Neuronal stem cell (in vitro differentiated cells): ENCODE measurements around the gene REP15.

ENCODE experiments used
- DNase-seq: peaks from one replicate; pipeline ENCODE4 v3.0.0-alpha.2; 2013; ENCODE audit warnings: low spot score
- H2AFZ ChIP-seq: one replicate; pipeline ENCODE4 v1.6.1; 2013; ENCODE audit warnings: mild to moderate bottlenecking, low read length, inconsistent platforms
- H2AK5ac ChIP-seq: 2 replicates; pipeline ENCODE4 v1.6.1; 2013; ENCODE audit warnings: low read depth, mild to moderate bottlenecking, inconsistent platforms, low read length, moderate library complexity, mixed read lengths
- H2BK120ac ChIP-seq: 2 replicates; pipeline ENCODE4 v1.6.1; 2013; ENCODE audit warnings: low read depth, mild to moderate bottlenecking, inconsistent platforms, low read length, moderate library complexity, mixed read lengths
- H2BK12ac ChIP-seq: one replicate; pipeline ENCODE4 v1.6.1; 2013; ENCODE audit warnings: low read length, inconsistent platforms
- H2BK15ac ChIP-seq: 2 replicates; pipeline ENCODE4 v1.6.1; 2013; ENCODE audit warnings: mild to moderate bottlenecking, low read length, inconsistent platforms, mixed read lengths
- H2BK5ac ChIP-seq: one replicate; pipeline ENCODE4 v1.6.1; 2013; ENCODE audit warnings: inconsistent platforms, mild to moderate bottlenecking, low read length, moderate library complexity
- H3K14ac ChIP-seq: one replicate; pipeline ENCODE4 v1.6.1; 2013; ENCODE audit warnings: low read length, inconsistent platforms
- H3K18ac ChIP-seq: 2 replicates; pipeline ENCODE4 v1.6.1; 2013; ENCODE audit warnings: low read length, inconsistent platforms
- H3K23ac ChIP-seq: 2 replicates; pipeline ENCODE4 v1.6.1; 2013; ENCODE audit warnings: low read depth, mild to moderate bottlenecking, mixed read lengths, low read length, inconsistent platforms; ENCODE audit not compliant: poor library complexity
- H3K27ac ChIP-seq: replicated peaks from 3 replicates; pipeline ENCODE4 v1.5.1; 2013; ENCODE audit warnings: low read length, inconsistent platforms
- H3K27me3 ChIP-seq, 3 experiments: 2 replicates each; pipeline ENCODE4 v1.6.1; 2013; ENCODE audit warnings: low read length in 3 of 3, mild to moderate bottlenecking in 2 of 3, inconsistent platforms in 1 of 3, low read depth in 1 of 3, mixed read lengths in 1 of 3, moderate library complexity in 1 of 3; ENCODE audit not compliant: control insufficient read depth in 3 of 3, insufficient read depth in 3 of 3
- H3K36me3 ChIP-seq, 2 donors: replicated peaks in 1 of 2; 2 replicates each; pipeline ENCODE4 v1.6.1; 2013; ENCODE audit warnings: low read length in 2 of 2; ENCODE audit not compliant: control insufficient read depth in 2 of 2, insufficient read depth in 2 of 2
- H3K4ac ChIP-seq: 2 replicates; pipeline ENCODE4 v1.6.1; 2013; ENCODE audit warnings: inconsistent platforms, mild to moderate bottlenecking, low read length, moderate library complexity
- H3K4me1 ChIP-seq, 2 donors: 1 replicate in 1 of 2; 2 replicates in 1 of 2; pipeline ENCODE4 v1.6.1; 2013; ENCODE audit warnings: low read length in 2 of 2, low read depth in 1 of 2; ENCODE audit not compliant: control insufficient read depth in 2 of 2, insufficient read depth in 1 of 2
- H3K4me2 ChIP-seq: one replicate; pipeline ENCODE4 v1.6.1; 2013; ENCODE audit warnings: mild to moderate bottlenecking, low read length, inconsistent platforms; ENCODE audit not compliant: insufficient read depth, poor library complexity, severe bottlenecking
- H3K4me3 ChIP-seq, 2 donors: 2 replicates each; pipeline ENCODE4 v1.5.1; 2013; ENCODE audit warnings: low read length in 2 of 2, mild to moderate bottlenecking in 2 of 2, inconsistent platforms in 1 of 2, moderate library complexity in 1 of 2
- H3K79me1 ChIP-seq: one replicate; pipeline ENCODE4 v1.6.1; 2013; ENCODE audit warnings: low read depth, mild to moderate bottlenecking, inconsistent platforms, low read length, moderate library complexity
- H3K9ac ChIP-seq: one replicate; pipeline ENCODE4 v1.6.1; 2013; ENCODE audit warnings: mild to moderate bottlenecking, low read depth, low read length, inconsistent platforms; ENCODE audit not compliant: poor library complexity
- H3K9me3 ChIP-seq, 2 donors: replicated peaks in 1 of 2; 2 replicates each; pipeline versions ENCODE3 to v1.6.1; 2013; ENCODE audit warnings: low read length in 2 of 2, mild to moderate bottlenecking in 2 of 2, inconsistent platforms in 1 of 2, low read depth in 1 of 2, mixed read lengths in 1 of 2, moderate library complexity in 1 of 2; ENCODE audit not compliant: control insufficient read depth in 2 of 2, insufficient read depth in 1 of 2
- H4K8ac ChIP-seq: one replicate; pipeline ENCODE4 v1.6.1; 2013; ENCODE audit warnings: low read depth, mild to moderate bottlenecking, inconsistent platforms, low read length, moderate library complexity
- H4K91ac ChIP-seq: one replicate; pipeline ENCODE4 v1.6.1; 2013; ENCODE audit warnings: low read length, low read depth, mild to moderate bottlenecking, inconsistent platforms; ENCODE audit not compliant: poor library complexity
- WGBS, 2 donors: extraction: QIAGEN DNeasy Blood & Tissue Kit; methylation state at CpG; one replicate each; pipeline ENCODE4 v1.1.7; 2013; ENCODE audit warnings: missing lambda C conversion rate in 2 of 2, mixed read lengths in 1 of 2; ENCODE audit not compliant: insufficient read length in 2 of 2, insufficient replicate concordance in 1 of 2; ENCODE audit errors: extremely low coverage in 2 of 2; 5-methylcytosine and 5-hydroxymethylcytosine counted together

REP15 gene

GRCh38 chr12:27685274-27685673 is 11.0 kb upstream of the REP15 start:
- H2BK12ac ChIP-seq, result no peak overlapping the region
- H2AK5ac ChIP-seq, result no peak overlapping the region

GRCh38 chr12:27686147-27686546 is 10.1 kb upstream of the REP15 start:
- no peaks in the 10 kb centered on the region for H3K4me1 ChIP-seq

More at GRCh38 chr12:27685274-27685673, 11.0 kb upstream of the REP15 start:
- no peak overlapping the region for H2BK15ac ChIP-seq
- no peak overlapping the region for H3K4me2 ChIP-seq
- no peak overlapping the region for H4K8ac ChIP-seq
- no peaks in the 10 kb centered on the region for H3K27me3 ChIP-seq
- no peak overlapping the region for H2BK120ac ChIP-seq
- H3K4ac ChIP-seq, result no peak overlapping the region
- no CpG with 5 or more reads among the region's 2 CpGs for WGBS, 2 donors
- no peak overlapping the region for H2BK5ac ChIP-seq
- no peak overlapping the region for H2AFZ ChIP-seq
- H3K9me3 ChIP-seq, result no peaks in the 10 kb centered on the region
- H3K14ac ChIP-seq, result no peak overlapping the region
- H3K36me3 ChIP-seq, result peaks cover 6 to 63% of the 10 kb centered on the region in 2 donors
- H4K91ac ChIP-seq, result no peak overlapping the region
- no peak overlapping the region for H3K9ac ChIP-seq
- H3K4me1 ChIP-seq, result no peaks in the 10 kb centered on the region
- H3K4me3 ChIP-seq, result no peak overlapping the region
- no peak overlapping the region for H3K18ac ChIP-seq
- no peak for DNase-seq
- no peak overlapping the region for H3K23ac ChIP-seq
- no peaks in the 10 kb centered on the region for H3K79me1 ChIP-seq
- no peak overlapping the region for H3K27ac ChIP-seq

GRCh38 chr12:27688671-27689070 is 7.6 kb upstream of the REP15 start:
- Histone ChIP-seq H3K4me1 (no peaks in the 10 kb centered on the region), H3K18ac (no peak overlapping the region), H2BK120ac (no peak overlapping the region), H3K9ac (no peak overlapping the region), H3K36me3 (peaks cover 6 to 68% of the 10 kb centered on the region in 2 donors), H4K8ac (no peak overlapping the region), H2AFZ (no peak overlapping the region), H2AK5ac (no peak overlapping the region), H3K4me2 (no peak overlapping the region), H2BK5ac (no peak overlapping the region), H3K27ac (no peak overlapping the region), H3K27me3 (no peaks in the 10 kb centered on the region), H3K9me3 (no peaks in the 10 kb centered on the region), H4K91ac (no peak overlapping the region), H3K4me3 (no peak overlapping the region), H3K4ac (no peak overlapping the region), H3K23ac (no peak overlapping the region), H2BK12ac (no peak overlapping the region), H3K79me1 (no peaks in the 10 kb centered on the region), H3K14ac (no peak overlapping the region), H2BK15ac (no peak overlapping the region)
- WGBS, 2 donors, result no CpG with 5 or more reads among the region's 3 CpGs
- no peak for DNase-seq

More at GRCh38 chr12:27686147-27686546, 10.1 kb upstream of the REP15 start:
- Histone ChIP-seq H2AFZ (no peak overlapping the region), H3K4me2 (no peak overlapping the region), H3K79me1 (no peaks in the 10 kb centered on the region), H3K4ac (no peak overlapping the region), H3K36me3 (peaks cover 6 to 59% of the 10 kb centered on the region in 2 donors), H3K4me3 (no peak overlapping the region), H3K18ac (no peak overlapping the region), H2BK15ac (no peak overlapping the region), H3K27ac (no peak overlapping the region), H3K14ac (no peak overlapping the region), H3K23ac (no peak overlapping the region), H4K8ac (no peak overlapping the region), H2BK5ac (no peak overlapping the region), H3K9me3 (no peaks in the 10 kb centered on the region), H2BK12ac (no peak overlapping the region), H4K91ac (no peak overlapping the region), H2BK120ac (no peak overlapping the region), H3K9ac (no peak overlapping the region), H2AK5ac (no peak overlapping the region), H3K27me3 (no peaks in the 10 kb centered on the region)
- no peak for DNase-seq

GRCh38 chr12:27689558-27690180 is 6.6 kb upstream of the REP15 start:
- Histone ChIP-seq H3K4ac (no peak overlapping the region), H3K4me2 (no peak overlapping the region), H2BK15ac (no peak overlapping the region), H4K91ac (no peak overlapping the region), H2BK12ac (no peak overlapping the region), H3K23ac (no peak overlapping the region), H2AK5ac (no peak overlapping the region), H3K27ac (no peak overlapping the region), H2BK120ac (no peak overlapping the region), H3K18ac (no peak overlapping the region), H3K4me3 (no peak overlapping the region), H3K36me3 (peaks cover 6 to 70% of the 10 kb centered on the region in 2 donors), H3K9ac (no peak overlapping the region), H3K79me1 (no peaks in the 10 kb centered on the region), H4K8ac (no peak overlapping the region), H3K27me3 (no peaks in the 10 kb centered on the region), H3K9me3 (no peaks in the 10 kb centered on the region), H3K14ac (no peak overlapping the region), H2AFZ (no peak overlapping the region), H3K4me1 (no peaks in the 10 kb centered on the region), H2BK5ac (no peak overlapping the region)
- DNase-seq, result no peak
- WGBS, 2 donors, result no CpG with 5 or more reads among the region's 13 CpGs
